GM12874 (cell line): Measurements from ENCODE around the gene CAMK1D.

Experiments used
- CTCF ChIP-seq: IDR thresholded peaks from 2 replicates; pipeline ENCODE4 v1.5.1; 2011; ENCODE audit warnings: low read depth, mild to moderate bottlenecking, control low read depth, low read length, moderate library complexity; ENCODE audit not compliant: insufficient read depth

CAMK1D gene

GRCh38 chr10:12877150-12877549, 527.8 kb downstream of the CAMK1D start:
- TF ChIP-seq CTCF: no peak

- TF ChIP-seq CTCF: no peak
Measured at GRCh38 chr10:12880423-12880822, 531.1 kb downstream of the CAMK1D start.

GRCh38 chr10:12884851-12885250, 535.5 kb downstream of the CAMK1D start:
- no peak for TF ChIP-seq CTCF
